DMS153 (cell line): Measurements from ENCODE around the gene EPB41L4B.

Experiments used
- DNase-seq: peaks from one replicate; lab custom pipeline; 2025; lab: John Stamatoyannopoulos, UW

EPB41L4B gene

DNA sequence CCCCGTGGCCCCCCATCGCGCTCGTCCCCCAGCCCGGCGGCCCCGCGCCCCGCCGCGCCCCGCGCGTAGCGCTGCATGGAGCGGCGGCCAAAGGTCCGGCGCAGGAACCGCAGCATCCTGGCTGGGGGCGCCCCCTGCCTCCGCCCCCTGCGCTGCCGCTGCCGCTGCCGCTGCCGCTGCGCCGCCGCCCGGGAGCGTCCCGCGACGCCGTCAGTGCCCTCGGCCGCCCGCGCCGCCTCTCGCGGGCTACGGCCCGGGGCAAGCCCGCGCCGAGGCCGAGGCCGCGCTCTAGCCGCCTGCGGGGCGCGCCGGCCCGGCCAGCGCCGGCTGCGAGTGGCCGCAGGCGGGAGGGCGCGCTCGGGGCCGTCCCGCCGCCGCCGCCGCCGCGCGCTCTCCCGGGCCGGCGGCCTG is 523 bp downstream of the EPB41L4B start:
- no peak for DNase-seq

DNA sequence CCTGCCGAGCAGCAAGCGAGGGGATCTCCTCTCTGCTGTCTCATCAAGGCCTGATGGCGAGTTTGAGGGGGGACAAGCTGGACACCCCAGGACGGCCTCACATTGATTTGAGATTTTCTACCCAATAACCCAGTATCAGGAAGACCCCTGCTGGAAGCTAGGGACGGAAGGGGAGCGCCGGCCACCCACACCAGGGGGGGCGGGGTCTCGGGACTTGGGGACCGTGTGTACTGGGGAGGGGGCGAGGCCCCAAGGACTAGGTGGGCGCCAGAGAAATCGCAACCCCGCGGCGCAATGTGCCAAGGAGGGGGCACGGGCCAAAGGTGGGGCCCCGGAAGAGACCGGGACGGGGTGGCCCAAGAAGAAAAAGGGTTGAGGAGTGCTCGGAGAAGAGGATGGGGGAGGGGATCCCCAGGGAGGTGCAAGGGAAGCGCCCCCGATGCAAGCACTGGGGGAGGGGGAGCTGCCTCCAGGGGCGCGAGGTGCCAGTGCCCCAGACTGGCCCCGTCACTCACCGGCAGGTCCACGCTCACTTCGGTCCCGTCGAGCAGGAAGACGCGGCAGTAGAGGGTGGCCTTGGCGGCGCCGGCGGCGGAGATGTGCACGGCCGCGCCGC is 1.1 kb downstream of the EPB41L4B start:
- no peak for DNase-seq

DNA sequence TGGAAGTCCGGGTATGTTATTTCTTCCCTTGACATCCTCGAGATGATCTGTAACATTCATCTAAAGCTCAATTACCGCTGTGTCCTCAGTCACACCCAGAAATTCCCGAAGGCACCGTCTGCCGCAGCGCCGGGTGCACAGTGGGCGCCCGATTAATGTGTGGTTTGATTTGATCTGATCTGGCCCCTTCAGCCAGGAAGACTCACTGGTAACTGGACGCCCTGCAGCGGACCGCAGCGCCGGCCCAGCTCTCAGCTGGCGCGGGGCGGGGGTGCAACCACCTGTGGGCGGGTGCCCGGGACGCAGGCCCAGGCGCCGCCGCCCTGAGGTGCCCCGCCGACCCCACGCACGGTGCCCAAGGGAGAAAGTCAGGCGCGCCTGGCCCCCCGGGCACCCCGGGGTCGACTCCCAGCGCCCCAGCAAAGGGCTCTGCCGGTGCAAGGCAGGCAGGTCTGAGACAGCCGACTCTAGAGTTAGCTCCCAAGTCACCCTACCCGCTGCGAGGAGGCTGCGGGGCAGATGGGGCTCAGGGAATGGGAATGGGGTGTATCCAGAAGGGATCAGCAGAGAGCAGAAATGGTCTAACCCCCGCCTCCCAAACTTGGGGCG is 1.7 kb downstream of the EPB41L4B start:
- DNase-seq: no peak

DNA sequence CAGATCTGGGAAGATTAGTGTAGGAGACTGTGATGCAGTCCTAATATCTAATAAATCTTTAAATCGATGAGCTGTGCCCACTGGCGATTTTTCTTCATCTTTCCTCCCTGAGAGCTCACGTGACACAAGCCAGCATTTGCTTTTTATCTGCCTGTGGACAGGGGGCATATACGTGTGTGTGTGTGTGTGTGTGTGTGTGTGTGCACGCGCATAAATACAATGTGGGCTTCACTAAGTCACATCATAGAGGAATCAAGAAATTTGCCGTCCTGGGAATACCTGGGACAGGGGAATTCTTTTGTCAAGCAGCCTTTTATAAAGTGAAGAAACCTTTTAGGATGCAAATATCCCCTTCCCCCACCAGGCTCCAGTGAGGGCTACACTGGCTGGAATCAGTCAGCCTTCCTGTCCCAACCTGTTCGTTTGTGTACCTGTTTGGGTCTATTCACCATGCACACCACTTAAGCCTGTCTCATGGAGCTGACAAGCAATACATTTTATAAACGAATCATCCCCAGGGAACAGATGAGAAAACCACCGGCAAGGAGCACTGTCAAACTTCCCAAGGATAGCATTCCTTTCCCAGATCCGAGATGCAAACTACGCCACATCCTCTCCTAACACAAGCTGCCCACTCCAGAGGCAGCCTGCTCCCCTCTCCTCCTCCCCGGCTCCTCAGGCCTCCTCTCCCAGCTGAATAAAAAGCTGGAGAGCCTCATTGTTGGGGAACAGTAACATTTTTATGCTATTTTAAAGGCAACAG is 2.7 kb downstream of the EPB41L4B start:
- peak; percentile 73 for DNase-seq

DNA sequence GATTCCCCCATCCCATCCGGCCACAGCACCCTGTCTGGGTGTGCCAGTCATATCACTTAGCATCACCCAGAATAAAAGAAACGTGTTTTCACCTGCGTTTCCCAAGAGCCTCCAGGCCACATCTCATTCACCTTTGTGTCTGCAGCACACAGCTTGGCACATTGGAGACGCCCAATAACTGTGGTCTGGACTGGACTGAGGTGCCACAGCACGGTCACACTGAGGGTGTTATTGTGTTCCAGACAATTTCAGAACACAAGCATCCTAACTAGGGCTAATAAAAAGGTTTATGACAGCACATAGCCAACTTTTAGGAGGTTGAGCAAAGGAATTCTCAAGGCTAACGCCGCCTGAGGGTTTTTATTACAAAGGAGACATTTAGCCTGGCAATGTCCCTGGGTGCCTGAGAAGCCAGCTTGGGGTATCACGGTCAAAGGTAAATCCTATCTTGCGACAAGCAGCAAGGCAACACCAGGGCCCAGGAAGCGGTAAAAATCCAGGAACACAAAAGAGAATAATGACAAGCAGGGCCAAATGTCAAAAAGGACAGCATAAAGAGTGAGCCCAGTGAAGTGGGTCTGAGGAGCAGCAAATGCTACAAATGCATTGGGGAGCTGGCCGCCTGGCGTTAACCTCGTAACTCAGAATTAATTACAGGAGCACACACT is 3.4 kb downstream of the EPB41L4B start:
- peak; percentile 88 for DNase-seq

DNA sequence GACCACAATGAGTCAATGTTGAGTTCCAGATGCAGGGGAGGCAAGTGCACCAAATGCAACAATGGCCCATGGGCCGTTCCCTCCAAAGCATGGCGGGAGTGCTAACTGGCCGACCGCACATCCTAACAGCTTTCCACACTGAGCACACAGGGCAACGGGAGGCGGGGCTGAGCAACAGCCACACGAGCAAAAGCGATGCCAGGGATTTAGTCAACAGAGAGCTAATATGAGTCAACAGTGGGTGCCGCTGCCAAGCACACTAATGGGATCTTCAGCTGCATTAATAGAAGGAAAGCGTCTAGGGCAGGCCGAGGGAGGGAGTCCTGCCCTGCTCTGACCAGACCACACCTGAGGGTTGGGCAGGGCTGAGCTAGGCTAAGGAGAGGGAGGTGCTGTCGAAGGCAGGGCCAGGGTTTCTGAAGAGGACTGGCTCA is 4.6 kb downstream of the EPB41L4B start:
- peak; percentile 98 for DNase-seq

DNA sequence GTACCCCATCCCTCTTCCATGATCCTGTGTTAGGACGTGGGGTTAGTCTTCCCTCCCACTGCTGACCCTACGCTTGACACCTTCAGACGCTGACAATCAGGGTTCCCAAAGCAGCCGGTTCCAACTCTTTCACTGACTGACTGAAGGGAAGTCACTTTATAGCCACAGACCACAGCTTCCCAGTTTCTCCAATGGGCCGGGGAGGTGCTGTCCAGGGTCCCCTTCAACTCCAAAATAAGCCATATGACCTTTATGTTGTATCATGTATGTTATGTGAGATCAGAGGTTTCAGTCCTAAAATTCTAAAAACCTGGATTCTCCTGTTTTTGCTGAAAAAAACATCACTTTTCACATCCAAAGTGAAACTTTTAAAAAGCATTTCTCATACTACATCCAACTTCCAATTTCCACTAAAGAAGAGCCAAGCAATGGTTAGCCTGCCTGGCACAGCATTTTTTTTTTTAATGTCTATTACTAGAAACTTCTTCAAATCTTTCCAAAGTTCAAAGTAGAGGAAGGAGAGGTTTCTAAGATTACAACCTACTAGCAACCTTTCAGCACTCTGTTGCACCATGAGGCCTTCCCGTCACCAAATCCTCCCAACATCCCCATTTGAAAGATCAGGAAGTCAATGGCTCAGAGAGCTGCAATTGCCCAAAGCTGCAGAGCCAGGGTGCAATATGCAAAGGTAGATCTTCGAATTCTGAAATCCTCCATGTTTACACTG is 5.2 kb downstream of the EPB41L4B start:
- no peak for DNase-seq

DNA sequence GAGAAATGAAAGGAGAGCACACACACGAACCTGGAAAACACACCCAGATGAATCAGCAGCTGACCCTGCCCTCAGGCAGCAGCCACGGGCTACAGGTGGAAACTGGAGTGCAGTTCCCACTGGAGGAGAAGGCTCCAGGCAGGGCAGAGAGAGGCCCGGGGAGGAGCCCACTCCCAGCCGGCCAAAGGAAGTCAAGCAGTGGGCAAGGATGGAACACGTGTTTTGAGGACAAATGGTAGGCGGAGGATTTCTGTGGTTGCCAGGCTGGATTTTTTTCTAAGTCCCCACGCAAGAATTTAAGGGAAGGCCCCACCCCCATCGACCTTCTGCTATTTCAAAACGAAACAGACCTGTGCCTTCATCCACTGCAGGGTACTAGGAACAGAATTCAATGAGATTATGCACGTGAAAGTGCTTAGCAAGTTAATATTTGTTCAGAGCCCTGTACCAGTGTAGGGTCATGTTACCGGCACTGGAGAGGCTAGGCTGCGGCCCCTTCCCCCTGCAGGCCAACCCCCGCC is 6.8 kb downstream of the EPB41L4B start:
- no peak for DNase-seq

DNA sequence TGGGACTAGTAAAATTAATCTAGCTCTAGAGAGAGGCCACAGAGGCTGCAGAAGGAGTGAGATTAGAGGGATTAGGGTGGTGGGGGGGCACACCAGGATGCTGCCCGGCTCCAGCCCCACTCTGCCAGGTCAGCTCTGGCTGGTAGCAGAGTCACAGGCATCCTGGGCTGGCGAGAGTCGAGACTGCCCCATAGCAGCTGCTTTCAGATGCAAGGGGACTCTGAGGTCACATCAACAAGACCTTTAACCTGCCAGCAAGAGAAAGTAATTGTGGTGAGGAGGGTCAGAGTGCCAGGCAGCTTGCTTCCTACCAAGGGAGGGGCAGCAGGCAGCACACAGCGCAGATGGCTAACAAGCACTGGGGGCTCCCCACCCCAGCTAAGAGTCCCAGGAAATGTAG is 7.5 kb downstream of the EPB41L4B start:
- DNase-seq: no peak

DNA sequence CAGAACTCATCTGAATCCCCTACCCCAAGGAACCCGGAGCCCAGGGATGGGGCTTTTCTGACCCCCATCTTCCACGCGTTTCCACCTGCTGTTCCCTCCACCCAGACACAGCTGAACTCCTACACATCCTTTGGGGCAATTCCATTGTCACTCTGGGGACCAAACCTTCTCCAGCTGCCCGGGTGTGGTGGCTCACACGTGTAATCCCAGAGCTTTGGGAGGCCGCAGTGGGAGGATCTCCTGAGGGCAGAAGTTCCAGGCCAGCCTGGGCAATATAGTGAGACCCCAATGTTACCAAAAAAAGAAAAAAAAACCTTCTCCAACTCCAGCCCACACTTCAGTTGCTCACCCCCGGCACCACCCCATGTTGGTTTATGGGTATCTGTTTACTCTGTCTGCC is 8.1 kb downstream of the EPB41L4B start:
- no peak for DNase-seq

DNA sequence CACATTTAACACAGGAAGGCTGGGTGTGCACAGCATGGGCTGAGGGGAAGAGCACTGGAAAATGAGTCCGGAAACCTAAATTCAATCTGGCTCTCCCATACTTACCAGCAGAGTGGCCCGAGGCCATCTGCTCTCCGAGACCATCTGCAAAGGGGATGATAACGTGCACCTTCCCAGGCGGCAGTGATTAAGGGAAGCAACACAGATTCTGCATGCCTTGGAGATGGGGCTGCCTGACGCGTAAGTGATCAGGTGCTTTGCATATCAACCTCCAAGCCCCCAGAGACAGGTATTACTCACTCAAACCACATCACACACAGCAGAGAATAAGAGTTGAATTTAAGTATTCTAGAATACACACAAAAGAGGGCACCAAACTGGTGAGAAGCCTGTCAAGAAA is 9.1 kb downstream of the EPB41L4B start:
- no peak for DNase-seq

DNA sequence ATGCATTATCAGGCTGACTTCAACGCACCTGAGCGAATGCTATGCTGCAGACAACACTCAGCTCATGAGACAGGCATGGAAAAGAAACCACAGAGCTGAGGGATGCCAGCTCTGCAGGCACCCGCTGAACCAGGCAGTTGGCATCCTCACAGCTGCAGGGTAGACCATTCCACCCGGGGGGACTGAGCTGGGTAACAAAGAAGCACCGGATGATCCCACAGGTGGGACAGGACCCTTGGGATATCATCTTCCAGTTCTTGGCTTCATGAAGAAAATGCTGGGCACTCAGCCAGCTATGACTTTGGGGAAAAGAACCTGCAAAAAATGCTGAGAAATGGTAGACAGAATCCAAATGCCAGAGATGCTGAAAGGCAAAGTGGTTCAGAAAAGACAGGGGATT is 9.6 kb downstream of the EPB41L4B start:
- DNase-seq: no peak

DNA sequence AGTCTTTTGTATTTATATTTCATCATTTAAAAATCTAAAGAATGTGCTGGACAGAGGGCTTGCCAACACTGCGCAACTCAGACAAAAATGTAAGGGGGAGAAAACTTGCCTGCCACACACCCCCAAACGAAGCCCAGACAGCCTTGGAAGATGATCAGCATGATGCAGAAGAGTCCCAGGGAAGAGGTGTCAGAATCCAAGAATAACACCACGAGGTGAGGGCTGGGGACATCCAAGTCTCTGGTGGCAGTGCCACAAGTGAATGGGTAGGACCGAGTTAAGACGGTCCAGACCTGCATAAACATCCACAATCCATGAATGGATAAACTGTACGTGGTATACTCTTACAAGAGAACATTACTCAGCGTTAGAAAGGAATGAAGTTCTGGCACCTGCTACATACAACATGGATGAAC is 10.4 kb downstream of the EPB41L4B start:
- no peak for DNase-seq

DNA sequence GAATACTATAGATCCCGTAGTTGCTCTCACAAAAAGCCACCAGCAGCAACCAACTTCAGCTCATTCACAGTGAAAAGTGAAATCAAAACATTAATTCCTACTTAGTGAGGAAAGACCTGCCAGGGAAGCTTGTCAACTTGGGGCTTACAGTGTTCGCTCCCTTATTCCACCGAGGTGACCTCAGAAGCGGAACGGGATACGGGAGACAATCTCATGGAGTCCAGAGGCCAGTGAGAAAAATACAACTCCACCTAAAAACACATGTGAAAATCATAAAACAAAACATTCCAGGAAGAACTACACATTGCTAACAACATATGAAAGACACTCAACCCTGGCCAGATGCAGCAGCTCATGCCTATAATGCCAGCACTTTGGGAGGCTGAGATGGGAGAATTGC is 11.6 kb downstream of the EPB41L4B start:
- DNase-seq: no peak

DNA sequence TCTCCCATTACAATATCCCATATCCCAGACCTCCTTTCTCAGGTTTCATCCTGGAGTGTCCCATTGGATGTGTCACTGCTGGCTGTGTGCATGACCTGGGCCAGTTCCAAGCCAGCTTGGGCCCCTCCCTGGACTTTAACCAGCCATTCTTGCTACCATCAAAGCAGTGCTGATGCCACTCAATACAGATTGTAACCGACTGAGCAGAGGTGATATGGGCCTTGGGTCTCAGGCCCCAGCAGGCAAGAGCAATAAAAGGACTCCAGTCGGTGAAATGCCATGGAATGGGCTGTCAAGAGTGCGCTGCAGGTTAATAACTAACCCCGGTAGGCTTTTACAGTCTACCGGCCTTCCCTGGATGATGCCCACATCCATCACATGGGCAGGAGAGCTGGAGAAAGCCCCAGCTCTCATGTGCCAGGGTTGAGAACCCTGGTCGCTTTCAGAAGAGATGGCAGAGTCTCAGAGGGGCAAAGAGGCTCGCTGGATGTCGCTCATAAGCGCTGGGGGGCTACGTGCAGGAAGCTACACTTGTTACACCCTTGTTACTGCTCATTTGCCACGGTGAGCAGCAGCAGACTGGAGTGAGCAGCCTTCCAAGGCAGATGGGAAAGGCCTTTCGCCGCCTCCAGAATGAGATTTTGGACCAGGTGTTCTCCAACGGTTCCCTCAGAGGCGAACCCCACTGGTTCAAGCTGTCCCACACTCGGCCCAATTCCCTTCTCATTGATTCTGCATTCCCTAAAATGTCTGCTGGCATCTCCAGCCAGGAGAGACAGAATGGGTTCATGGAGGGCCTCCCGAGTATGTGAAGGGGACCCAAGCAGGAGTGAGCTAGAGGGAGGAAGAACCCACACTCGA is 13.2 kb downstream of the EPB41L4B start:
- DNase-seq: no peak

DNA sequence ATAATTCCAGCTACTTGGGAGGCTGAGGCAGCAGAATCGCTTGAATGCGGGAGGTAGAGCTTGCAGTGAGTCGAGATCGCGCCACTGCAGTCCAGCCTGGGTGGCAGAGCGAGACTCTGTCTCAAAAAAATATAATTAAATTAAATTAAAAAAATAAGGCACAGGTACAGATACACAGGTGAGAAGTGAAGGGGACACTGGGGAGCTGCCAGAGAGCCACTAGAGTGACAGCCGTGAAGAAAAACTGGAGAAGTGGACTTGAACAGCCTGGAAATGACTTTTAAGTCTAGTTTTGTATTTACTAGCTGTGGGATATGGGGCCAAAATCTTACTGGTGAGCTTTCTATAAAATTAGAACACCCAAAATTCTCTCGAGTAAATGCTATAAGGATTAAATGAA is 15.1 kb downstream of the EPB41L4B start:
- no peak for DNase-seq

DNA sequence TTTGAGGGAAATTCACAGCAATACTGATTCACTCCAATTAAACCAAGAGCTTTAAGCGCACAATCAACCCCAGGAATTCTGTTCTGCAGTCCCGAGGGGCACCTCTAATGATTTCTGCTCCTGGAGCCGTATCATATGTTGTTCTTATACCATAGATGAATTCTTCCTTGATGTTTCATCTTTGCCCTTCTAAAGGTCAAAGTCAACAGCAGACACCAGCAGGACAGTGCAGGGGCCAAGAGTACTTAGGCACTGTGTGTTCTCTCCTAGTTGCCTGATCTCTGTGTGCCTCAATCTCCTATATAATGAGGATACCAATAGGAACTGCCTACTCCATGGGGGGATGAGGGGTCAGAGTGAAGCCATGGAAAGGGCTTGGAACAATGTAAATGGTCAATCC is 16.5 kb downstream of the EPB41L4B start:
- DNase-seq: no peak

DNA sequence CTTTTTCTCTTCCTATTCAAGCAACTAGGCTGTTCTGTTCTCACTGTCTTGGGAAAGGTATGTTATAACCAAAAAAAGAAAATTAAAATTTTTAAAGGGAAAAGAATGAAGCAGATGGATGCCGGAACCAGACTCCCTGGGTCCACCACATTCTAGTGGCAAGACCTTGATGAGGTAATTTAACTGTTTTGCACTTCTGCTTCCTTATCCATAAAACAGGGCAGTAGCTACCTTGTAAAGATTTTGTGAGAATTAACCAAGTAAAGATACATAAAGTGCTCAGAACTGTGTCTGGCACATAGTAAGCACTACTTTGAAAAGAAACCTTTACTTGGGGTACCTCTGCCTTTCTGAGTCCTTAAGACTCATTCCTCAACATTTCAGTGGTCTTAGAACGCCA is 17.0 kb downstream of the EPB41L4B start:
- DNase-seq: no peak

DNA sequence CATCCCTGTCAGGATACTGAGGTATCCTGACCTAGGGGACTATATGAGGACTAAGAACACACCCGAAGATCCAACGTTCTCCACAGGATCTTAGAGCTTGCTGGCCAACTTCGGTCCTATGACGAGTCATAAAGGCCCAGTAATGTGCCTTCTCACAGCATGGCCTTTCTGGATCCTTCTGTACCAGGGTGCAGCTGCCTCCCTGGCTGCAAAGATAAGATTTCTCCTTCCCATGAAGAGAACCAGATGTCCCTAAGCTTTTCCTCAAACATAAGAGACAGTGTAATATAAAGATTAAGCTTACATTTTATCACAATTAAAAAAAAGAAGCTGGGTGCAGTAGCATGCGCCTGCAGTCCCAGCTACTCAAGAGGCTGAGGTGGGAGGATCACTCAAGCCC is 18.3 kb downstream of the EPB41L4B start:
- DNase-seq: no peak

DNA sequence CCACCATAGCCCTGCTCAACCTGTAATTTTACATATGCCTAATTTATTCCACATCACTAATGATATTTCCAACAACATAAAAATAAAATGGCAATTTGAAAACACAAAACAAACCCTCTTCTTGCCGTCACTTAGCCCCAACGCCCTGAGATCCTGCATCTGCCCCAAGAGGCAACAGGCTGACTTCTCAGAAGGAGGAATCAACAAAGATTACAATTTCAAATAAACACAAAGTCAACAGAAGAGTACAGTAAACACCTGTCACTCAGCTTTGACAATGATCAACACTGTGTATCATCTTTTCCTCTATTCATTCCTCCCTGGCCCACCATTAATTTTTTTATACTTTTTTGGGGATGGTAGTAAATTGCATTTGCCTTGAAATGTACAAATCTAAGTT is 19.8 kb downstream of the EPB41L4B start:
- no peak for DNase-seq

DNA sequence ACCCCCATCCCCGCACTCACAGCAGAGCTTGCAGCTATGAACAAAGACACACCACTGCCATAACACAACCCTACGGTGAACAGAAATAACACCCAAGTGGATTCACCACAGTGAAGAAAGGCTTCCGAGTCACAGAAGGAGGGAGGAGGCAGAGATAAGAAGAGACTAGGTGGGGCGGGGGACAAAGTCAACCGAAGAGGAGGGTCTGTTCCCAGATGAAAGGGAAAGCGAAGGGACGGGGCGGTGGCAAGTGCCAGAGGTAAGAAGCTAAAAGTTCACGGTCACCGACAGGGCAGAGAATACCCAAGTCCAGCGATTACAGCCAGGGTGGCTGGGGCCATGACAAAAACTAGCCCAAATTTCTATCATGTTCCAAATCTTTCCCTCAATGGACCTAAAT is 21.0 kb downstream of the EPB41L4B start:
- no peak for DNase-seq
